Sigmoid colon (tissue), 7 donors: ENCODE results near the gene CCSAP. TPM values are rescaled to one million over a fixed set of nuclear protein-coding genes. Genes with fewer than 3 reads are reported as not detected.
A peak's percentile ranks its signal among the peaks of the same experiment; 100 is the strongest.

Source experiments
- DNase-seq: peaks from one replicate; pipeline ENCODE4 v3.0.0-alpha.2; 2019
- H3K27ac ChIP-seq, 4 donors: fragments of 200-600 bp; sonication (generic); one replicate each; pipeline ENCODE4 v1.5.1; 2016 to 2019; ENCODE audit warnings: mild to moderate bottlenecking in 1 of 4
- H3K27me3 ChIP-seq, 3 donors: fragments of 200-600 bp; sonication (generic); one replicate each; pipeline ENCODE4 v1.5.1; 2019; ENCODE audit warnings: mild to moderate bottlenecking in 1 of 3
- H3K36me3 ChIP-seq, 4 donors: fragments of 200-600 bp; sonication (generic); one replicate each; pipeline ENCODE4 v1.5.1; 2016 to 2019
- H3K4me1 ChIP-seq, 4 donors: fragments of 200-600 bp; sonication (generic); one replicate each; pipeline ENCODE4 v1.5.1; 2017 to 2019
- H3K4me3 ChIP-seq, 4 donors: fragments of 200-600 bp; sonication (generic); one replicate each; pipeline ENCODE4 v1.5.1; 2017 to 2019; ENCODE audit warnings: mild to moderate bottlenecking in 2 of 4, moderate library complexity in 1 of 4
- H3K9me3 ChIP-seq, 4 donors: fragments of 200-600 bp in 3 of 4; sonication (generic) in 3 of 4; one replicate each; pipeline versions ENCODE4 v1.5.1 to v1.6.1; 2013 to 2019
- CTCF ChIP-seq, 4 experiments: fragments of 450-650 bp in 3 of 4; fragments of 200-600 bp in 1 of 4; IDR thresholded peaks; one replicate each; pipeline ENCODE4 v1.5.1; 2016 to 2019; ENCODE audit warnings: antibody characterized with exemption in 4 of 4, mild to moderate bottlenecking in 3 of 4, moderate library complexity in 2 of 4
- EP300 ChIP-seq, 4 donors: sonication (generic); formaldehyde crosslinking; IDR thresholded peaks; one replicate each; pipeline ENCODE4 v1.6.1; 2017; ENCODE audit warnings: antibody characterized with exemption in 4 of 4
- POLR2A ChIP-seq, 2 donors: fragments of 450-650 bp; IDR thresholded peaks; one replicate each; pipeline ENCODE4 v1.6.1; 2016; ENCODE audit warnings: antibody characterized with exemption in 2 of 2, mild to moderate bottlenecking in 2 of 2, moderate library complexity in 2 of 2
- POLR2AphosphoS5 ChIP-seq, 4 donors: sonication (generic); formaldehyde crosslinking; IDR thresholded peaks; one replicate each; pipeline ENCODE4 v1.6.1; 2017; ENCODE audit warnings: antibody characterized with exemption in 4 of 4
- WGBS, 2 donors: extraction: QIAGEN DNeasy Blood & Tissue Kit; methylation state at CpG; one replicate each; pipeline ENCODE4 v1.1.7; 2013; 5-methylcytosine and 5-hydroxymethylcytosine counted together
- intact Hi-C: fragments of 100-400 bp; cut with DNase I; formaldehyde crosslinking; loops from one replicate; pipeline ENCODE4 v1.15.1; 2023
- polyA plus RNA-seq, 3 donors: library from polyadenylated mRNA; stranded (reverse); fragments of 200-250 nt; gene quantifications; one replicate each; pipeline ENCODE4 v1.2.3, GENCODE V29; 2013
- total RNA-seq, 4 donors: library from RNA; depleted of rRNA; stranded (reverse); fragments of >200 nt; gene quantifications; one replicate each; pipeline ENCODE4 v1.1.0, GENCODE V29; 2016
- donor health status: healthy with polysubstance abuse.
- donor health status: Bipolar disorder and iron deficiency.
- donor health status: healthy.

Gene CCSAP
- total and polyA plus RNA-seq, 7 donors: 0.60 to 6.1 (median 3.8) TPM

- 12 to 59% methylated on average over 3 of the region's 3 CpGs for WGBS, 2 donors
- H3K9me3 ChIP-seq: no peaks in the 10 kb centered on the region
- peaks cover 0 to 19% (median 7%) of the 10 kb centered on the region in 4 donors for H3K4me1 ChIP-seq
- TF ChIP-seq POLR2A (IDR thresholded peaks at IDR 0.05) (no peak), EP300 (IDR thresholded peaks at IDR 0.05) (no peak), CTCF (IDR thresholded peaks at IDR 0.05) (no peak), POLR2AphosphoS5 (IDR thresholded peaks at IDR 0.05) (no peak)
- no peak overlapping the region for H3K27ac ChIP-seq
- intact Hi-C loops: no loop called here
- H3K27me3 ChIP-seq: no peaks in the 10 kb centered on the region
- DNase-seq: no peak
- no peaks in the 10 kb centered on the region for H3K36me3 ChIP-seq
- H3K4me3 ChIP-seq: no peak overlapping the region
Observed at GRCh38 chr1:229280921-229281320, 61.9 kb downstream of the CCSAP start.

GRCh38 chr1:229280037-229280828 lies 62.6 kb downstream of the CCSAP start:
- H3K4me1 ChIP-seq: peaks cover 0 to 23% (median 8%) of the 10 kb centered on the region in 4 donors
- H3K36me3 ChIP-seq: no peaks in the 10 kb centered on the region
- no peak overlapping the region for H3K27ac ChIP-seq
- H3K27me3 ChIP-seq: no peaks in the 10 kb centered on the region
- TF ChIP-seq POLR2AphosphoS5 (IDR thresholded peaks at IDR 0.05) (no peak), CTCF (IDR thresholded peaks at IDR 0.05) (no peak)
- H3K4me3 ChIP-seq: no peak overlapping the region
- intact Hi-C loops: no loop called here
- no peak for DNase-seq
- 24 to 56% methylated on average over 6 of the region's 6 CpGs for WGBS, 2 donors
- no peaks in the 10 kb centered on the region for H3K9me3 ChIP-seq

- Histone ChIP-seq H3K36me3 (no peaks in the 10 kb centered on the region), H3K9me3 (no peaks in the 10 kb centered on the region), H3K27ac (no peak overlapping the region), H3K4me3 (no peak overlapping the region), H3K27me3 (no peaks in the 10 kb centered on the region), H3K4me1 (peaks cover 0 to 33% (median 15%) of the 10 kb centered on the region in 4 donors)
- TF ChIP-seq EP300 (IDR thresholded peaks at IDR 0.05) (no peak), CTCF (IDR thresholded peaks at IDR 0.05) (no peak), POLR2AphosphoS5 (IDR thresholded peaks at IDR 0.05) (no peak), POLR2A (IDR thresholded peaks at IDR 0.05) (no peak)
- intact Hi-C loops: no loop called here
- 73 to 83% methylated on average over 3 of the region's 3 CpGs for WGBS, 2 donors
- no peak for DNase-seq
Observed at GRCh38 chr1:229279242-229279641, 63.6 kb downstream of the CCSAP start.

- Histone ChIP-seq H3K4me3 (no peak overlapping the region), H3K27ac (peak overlapping the region in 1 of 4 donors; percentile 2), H3K9me3 (no peaks in the 10 kb centered on the region), H3K27me3 (no peaks in the 10 kb centered on the region), H3K36me3 (no peaks in the 10 kb centered on the region), H3K4me1 (peaks cover 0 to 38% (median 23%) of the 10 kb centered on the region in 4 donors)
- WGBS, 2 donors: 87 to 94% methylated on average over 2 of the region's 2 CpGs
- TF ChIP-seq CTCF (IDR thresholded peaks at IDR 0.05) (no peak), POLR2AphosphoS5 (IDR thresholded peaks at IDR 0.05) (no peak), EP300 (IDR thresholded peaks at IDR 0.05) (no peak), POLR2A (IDR thresholded peaks at IDR 0.05) (no peak)
- no peak for DNase-seq
- intact Hi-C loops: no loop called here
Observed at GRCh38 chr1:229278120-229278741, 64.6 kb downstream of the CCSAP start.
